Stimulated activated CD4-positive, alpha-beta T cell treated with anti-CD3 and anti-CD28 coated beads, Interleukin-1b, Interleukin-23, amount 100 ng/mL, for 1 hour (primary cell): ENCODE results near the gene BBLN.
A peak's percentile ranks its signal among the peaks of the same experiment; 100 is the strongest.

Experiments
- DNase-seq, 2 donors: peaks; one replicate each; pipeline ENCODE4 v3.0.0-alpha.2; 2020; ENCODE audit warnings: low read depth in 2 of 2

BBLN gene

DNA sequence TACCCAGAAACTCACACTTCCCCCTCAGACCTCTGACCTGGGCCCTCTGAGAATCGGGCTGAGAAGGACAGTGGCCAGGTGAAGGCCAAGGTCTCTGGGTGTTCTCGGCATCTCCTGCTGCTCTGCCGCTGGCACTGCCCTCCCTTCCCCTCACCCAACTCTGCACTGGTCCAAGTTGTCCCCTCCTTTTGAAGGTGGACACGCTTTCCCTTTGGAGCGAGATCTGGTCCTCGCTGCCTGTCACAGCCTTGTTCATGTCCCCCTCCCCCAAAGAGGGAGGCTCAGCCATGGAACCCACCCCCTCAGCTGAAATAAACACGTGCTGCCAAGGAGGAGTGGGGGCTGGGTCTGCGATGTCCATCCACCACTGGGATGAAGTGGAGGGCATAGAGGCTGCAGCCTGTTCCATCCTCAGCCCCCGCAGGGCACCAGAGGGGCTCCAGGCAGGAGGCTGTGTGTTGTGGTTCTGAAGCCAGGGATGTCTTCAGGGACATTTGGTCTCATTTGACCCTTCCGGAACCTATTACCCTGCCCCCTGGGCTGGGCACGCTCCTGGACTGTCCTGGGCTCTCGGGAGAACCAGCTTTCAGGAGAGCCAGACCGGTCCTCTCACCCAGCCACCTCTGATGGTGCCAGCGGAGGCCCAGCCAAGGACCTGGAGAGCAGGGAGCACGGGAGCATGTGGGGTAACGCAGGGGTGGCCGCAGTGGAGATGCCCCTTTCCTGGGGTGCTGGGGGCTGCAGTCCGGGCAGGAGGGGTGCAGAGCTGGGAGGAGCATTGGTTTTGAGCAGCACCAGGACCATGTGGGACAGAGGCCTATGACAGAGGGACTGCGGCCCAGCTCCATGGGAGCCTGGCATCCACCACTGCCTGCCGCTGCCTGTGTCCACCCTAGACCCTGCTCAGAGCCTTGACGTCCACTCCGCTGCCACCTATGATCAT is 15.6 kb upstream of the BBLN start:
- DNase-seq: no peak

DNA sequence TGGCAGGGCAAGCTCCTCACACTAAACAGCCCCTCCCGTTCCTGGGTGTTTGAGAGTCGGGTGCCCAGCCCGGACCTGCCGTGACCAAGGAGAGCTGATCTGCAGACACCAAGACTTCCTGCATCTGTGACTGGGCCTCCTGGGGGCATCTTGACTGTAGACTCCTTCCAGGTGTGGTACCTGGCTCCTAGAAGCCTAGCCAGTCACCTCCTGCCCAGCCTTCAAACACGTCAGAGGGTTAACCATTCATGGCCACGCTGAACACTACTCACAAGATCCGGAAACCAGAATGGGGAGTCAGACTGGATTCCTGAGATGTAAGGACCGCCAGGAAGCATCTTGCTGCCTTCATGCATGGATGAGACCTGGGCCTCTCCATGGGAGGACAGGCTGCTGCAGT is 14.5 kb upstream of the BBLN start:
- no peak for DNase-seq

DNA sequence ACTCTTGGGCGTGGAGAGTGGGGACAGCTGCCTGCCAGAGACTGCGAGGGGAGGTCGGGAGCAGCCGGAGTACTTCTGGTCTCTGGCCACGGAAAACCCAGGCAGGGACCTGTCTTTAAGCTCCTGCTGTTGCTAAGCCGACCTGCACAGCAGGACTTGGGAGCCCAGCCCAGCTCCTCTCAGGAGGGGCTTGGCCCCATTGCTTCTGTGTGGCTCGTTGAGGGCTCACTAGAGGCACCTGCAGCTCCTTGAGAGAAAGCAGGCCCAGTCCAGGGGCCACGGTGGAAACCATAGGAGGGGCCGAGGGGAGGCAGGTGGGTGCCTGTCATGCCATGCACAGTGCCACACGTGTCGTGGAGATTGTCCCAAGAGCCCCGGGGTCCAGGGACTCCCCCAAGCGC is 14.1 kb upstream of the BBLN start:
- no peak for DNase-seq

DNA sequence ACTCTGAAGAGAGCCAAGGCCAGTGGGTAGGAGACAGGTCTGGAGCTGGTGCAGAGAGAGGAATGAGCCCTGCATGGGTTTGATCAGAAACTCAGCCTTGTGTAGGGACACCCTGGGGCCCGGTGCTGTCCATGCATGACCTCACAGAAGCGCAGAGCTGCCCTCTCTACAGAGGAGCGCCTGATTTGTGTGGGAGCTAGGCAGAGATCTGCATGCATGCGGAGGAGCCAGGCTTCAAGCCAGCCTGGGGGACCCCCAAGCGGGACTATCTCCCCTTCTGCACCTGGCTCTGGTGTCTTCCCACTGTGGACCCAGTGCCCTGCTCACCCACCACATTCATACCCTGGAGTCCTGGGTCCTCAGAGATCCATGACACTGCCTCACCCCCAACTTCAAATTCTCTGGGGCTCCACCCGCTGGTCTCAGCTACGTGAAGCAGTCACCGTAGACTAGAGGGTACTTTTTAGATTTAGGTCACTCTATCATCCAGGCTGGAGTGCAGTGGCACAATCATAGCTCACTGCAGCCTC is 13.4 kb upstream of the BBLN start:
- DNase-seq: no peak

DNA sequence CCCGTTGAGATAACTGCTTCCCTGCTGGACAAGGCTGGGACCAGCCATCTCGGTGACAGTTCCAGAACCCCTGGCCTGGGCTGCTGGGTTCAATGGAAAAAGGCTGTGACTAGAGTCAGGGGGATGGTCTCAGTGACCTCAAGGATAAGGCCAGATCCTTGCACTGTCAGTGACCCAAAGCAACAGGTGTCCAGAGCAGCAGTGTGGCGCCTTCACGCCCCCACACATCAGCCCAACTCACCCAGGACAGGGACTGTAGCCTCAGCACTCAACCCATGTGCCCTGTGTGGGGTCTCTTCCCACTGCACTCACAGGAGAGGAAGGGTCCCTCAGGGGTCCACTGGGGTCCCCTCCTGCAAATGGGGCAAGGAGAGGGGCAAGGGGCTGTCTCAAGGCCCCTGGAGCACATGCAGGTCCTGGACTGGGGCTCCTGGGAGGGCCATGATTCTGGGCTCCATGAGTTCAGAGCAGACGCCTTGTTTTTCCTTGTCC is 11.5 kb upstream of the BBLN start:
- no peak for DNase-seq

- no peak for DNase-seq
Measured at GRCh38 chr9:128149001-128149701, 10.9 kb upstream of the BBLN start, which contains the start of gene LCN2. Gene LCN2, plus strand, starts transcription at chr9:128149453. Its CDS starts 73 bp downstream, at chr9:128149526.

- DNase-seq: no peak
Measured at GRCh38 chr9:128149951-128150593, 10.0 kb upstream of the BBLN start.

- no peak for DNase-seq
Measured at GRCh38 chr9:128150594-128151308, 9.3 kb upstream of the BBLN start.

GRCh38 chr9:128151309-128152132 is 8.5 kb upstream of the BBLN start:
- DNase-seq: no peak

GRCh38 chr9:128152133-128153059 is 7.7 kb upstream of the BBLN start:
- no peak for DNase-seq

- no peak for DNase-seq
Measured at GRCh38 chr9:128153060-128153946, 6.8 kb upstream of the BBLN start.

GRCh38 chr9:128153947-128154695 is 5.9 kb upstream of the BBLN start:
- no peak for DNase-seq

- no peak for DNase-seq
Measured at GRCh38 chr9:128155736-128156500, 4.1 kb upstream of the BBLN start.

DNA sequence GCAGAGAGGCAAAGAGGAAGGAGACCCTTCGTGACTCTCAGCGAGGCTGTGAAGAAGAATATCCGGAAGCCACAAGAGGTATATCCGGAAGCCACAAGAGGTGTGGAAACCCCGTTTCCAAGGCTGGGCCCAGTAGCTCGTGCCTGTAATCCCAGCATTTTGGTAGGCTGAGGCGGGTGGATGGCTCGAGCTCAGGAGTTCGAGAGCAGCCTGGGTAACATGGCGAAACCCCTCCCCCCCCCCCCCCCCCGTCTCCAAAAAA is 612 bp upstream of the BBLN start:
- peak in 1 of 2 donors; percentile 2 for DNase-seq

- DNase-seq: peak in 1 of 2 donors; percentile 24
Measured at GRCh38 chr9:128160603-128160987, 530 bp downstream of the BBLN start.

DNA sequence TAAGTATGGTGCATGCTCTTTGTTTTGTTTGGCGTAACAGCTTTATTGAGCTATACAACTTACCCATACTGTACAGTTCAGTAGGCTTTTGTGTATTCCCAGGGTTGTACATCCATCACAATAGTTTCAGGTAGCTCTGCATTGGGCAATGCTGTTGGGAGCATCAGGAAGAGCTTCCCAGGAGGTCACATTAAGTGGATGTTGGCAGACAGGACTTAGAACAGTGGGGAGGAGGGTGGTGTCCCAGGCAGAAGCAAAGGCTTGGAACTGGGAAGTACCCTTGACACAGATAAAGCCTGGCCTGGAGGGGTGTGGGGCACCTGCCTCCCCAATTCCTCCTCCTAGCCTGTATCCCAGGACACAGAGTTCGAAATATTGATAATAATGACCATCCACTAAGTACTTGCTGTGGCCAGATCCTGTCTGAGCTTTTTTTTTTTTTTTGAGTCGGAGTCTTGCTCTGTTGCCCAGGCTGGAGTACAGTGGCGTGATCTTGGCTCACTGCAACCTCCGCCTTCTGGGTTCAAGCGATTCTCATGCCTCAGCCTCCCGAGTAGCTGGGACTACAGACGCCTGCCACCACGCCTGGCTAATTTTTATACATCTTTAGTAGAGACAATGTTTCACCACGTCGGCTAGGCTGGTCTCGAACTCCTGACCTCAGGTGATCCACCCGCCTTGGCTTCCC is 1.3 kb downstream of the BBLN start:
- no peak for DNase-seq
